GM12878 (cell line): ENCODE measurements around the gene NUDT3.

Source experiments
- CTCF ChIP-seq, 3 experiments: IDR thresholded peaks in 2 of 3; conservative IDR thresholded peaks in 1 of 3; 2 replicates each; pipeline ENCODE4 v1.5.1; 2011; ENCODE audit warnings: low read depth in 3 of 3, low read length in 3 of 3, mild to moderate bottlenecking in 3 of 3, control low read depth in 2 of 3, moderate library complexity in 2 of 3, inconsistent platforms in 1 of 3, mixed read lengths in 1 of 3; ENCODE audit not compliant: control insufficient read depth in 2 of 3, insufficient read depth in 1 of 3; ENCODE audit errors: extremely low read depth in 1 of 3
- CUX1 ChIP-seq: IDR thresholded peaks from 2 replicates; pipeline ENCODE4 v1.6.1; 2012; ENCODE audit warnings: improper control_type of control experiment, low read depth, low read length; ENCODE audit not compliant: insufficient replicate concordance
- E2F4 ChIP-seq: IDR thresholded peaks from 2 replicates; pipeline ENCODE4 v1.6.1; 2012; ENCODE audit warnings: low read depth, low read length, improper control_type of control experiment
- E4F1 ChIP-seq: fragments of 450-650 bp; IDR thresholded peaks from 2 replicates; pipeline ENCODE4 v1.6.1; 2018; ENCODE audit warnings: borderline replicate concordance, mild to moderate bottlenecking; ENCODE audit not compliant: partially characterized antibody
- FOXK2 ChIP-seq: fragments of 450-650 bp; IDR thresholded peaks from 2 replicates; pipeline ENCODE4 v1.6.1; 2017; ENCODE audit warnings: mild to moderate bottlenecking, moderate library complexity
- JUND ChIP-seq: IDR thresholded peaks from 2 replicates; pipeline ENCODE4 v1.6.1; 2012; ENCODE audit warnings: low read depth, mild to moderate bottlenecking, low read length, improper control_type of control experiment, moderate library complexity
- MEF2A ChIP-seq: IDR thresholded peaks from 2 replicates; pipeline ENCODE4 v1.6.1; 2011; ENCODE audit warnings: low read depth, mild to moderate bottlenecking, low read length, moderate library complexity; ENCODE audit not compliant: insufficient read depth
- MTA3 ChIP-seq: IDR thresholded peaks from 2 replicates; pipeline ENCODE4 v1.6.1; 2012; ENCODE audit warnings: low read length, inconsistent platforms, borderline replicate concordance
- NRF1 ChIP-seq: conservative IDR thresholded peaks from 2 replicates; pipeline ENCODE4 v1.6.1; 2011; ENCODE audit warnings: mild to moderate bottlenecking, low read depth, low read length, improper control_type of control experiment
- POLR2AphosphoS5 ChIP-seq: IDR thresholded peaks from 2 replicates; pipeline ENCODE4 v1.6.1; 2011; ENCODE audit warnings: mild to moderate bottlenecking, low read length, inconsistent platforms
- RCOR1 ChIP-seq: conservative IDR thresholded peaks from 2 replicates; pipeline ENCODE4 v1.6.1; 2012; ENCODE audit warnings: low read depth, low read length, improper control_type of control experiment
- SPI1 ChIP-seq: IDR thresholded peaks from 2 replicates; pipeline ENCODE4 v1.6.1; 2011; ENCODE audit warnings: low read depth, mild to moderate bottlenecking, low read length, moderate library complexity, borderline replicate concordance; ENCODE audit not compliant: insufficient read depth
- TAF1 ChIP-seq: IDR thresholded peaks from 2 replicates; pipeline ENCODE4 v1.6.1; 2011; ENCODE audit warnings: mild to moderate bottlenecking, low read depth, low read length, borderline replicate concordance
- ZNF592 ChIP-seq: fragments of 450-650 bp; IDR thresholded peaks from 2 replicates; pipeline ENCODE4 v1.6.1; 2017; ENCODE audit warnings: mild to moderate bottlenecking, moderate library complexity

- TF ChIP-seq ZNF592 (no peak), CTCF (IDR thresholded peaks at IDR 0.05 in 2 of 3, conservative IDR thresholded peaks at IDR 0.05 in 1 of 3; ENCODE audit: control insufficient read depth in 2 of 3, extremely low read depth in 1 of 3, insufficient read depth in 1 of 3, low read depth in 3 of 3, low read length in 3 of 3) (no peak), TAF1 (no peak), RCOR1 (no peak), MTA3 (no peak), JUND (no peak), NRF1 (no peak), CUX1 (no peak), E2F4 (no peak), FOXK2 (no peak), E4F1 (no peak), SPI1 (no peak), POLR2AphosphoS5 (no peak), MEF2A (no peak)
Measured at GRCh38 chr6:34346175-34347119, 46.0 kb downstream of the NUDT3 start.
